ENCODE data around the gene RAB11A.

- no peak for TF ChIP-seq CTCF (IDR thresholded peaks at IDR 0.05; ENCODE audit: poor library complexity)
- no peak for TF ChIP-seq EZH2 (IDR thresholded peaks at IDR 0.05; ENCODE audit: borderline replicate concordance)
- no peak for TF ChIP-seq EZH2phosphoT487 (IDR thresholded peaks at IDR 0.05; ENCODE audit: low read depth, severe bottlenecking, unreplicated experiment)
Observed at GRCh38 chr15:65926899-65927298, 57.6 kb downstream of the RAB11A start.

Data from hepatocyte (in vitro differentiated cells).